Stimulated activated CD4-positive, alpha-beta T cell treated with anti-CD3 and anti-CD28 coated beads, TNF-alpha, amount 100 ng/mL, for 24 hours (primary cell): ENCODE results near the gene EPHB1.
"Not testable (repeated sequence)": the region's sequence is repeated elsewhere in the genome, so short reads cannot be mapped to it uniquely, and the experiment has no call there.

Experiments used
- DNase-seq, 3 experiments: peaks; one replicate each; pipeline ENCODE4 v3.0.0-alpha.2; 2020; ENCODE audit warnings: low read depth in 3 of 3

EPHB1 gene

GRCh38 chr3:134998855-134999254 lies 203.8 kb downstream of the EPHB1 start:
- DNase-seq, result no peak

- no peak for DNase-seq
Observed at GRCh38 chr3:135000465-135000864, 205.4 kb downstream of the EPHB1 start.

GRCh38 chr3:135005616-135006015 lies 210.6 kb downstream of the EPHB1 start:
- not testable (repeated sequence) for DNase-seq

GRCh38 chr3:135007607-135008006 lies 212.5 kb downstream of the EPHB1 start:
- no peak for DNase-seq

- DNase-seq, result no peak
Observed at GRCh38 chr3:135008326-135008725, 213.3 kb downstream of the EPHB1 start.

- no peak for DNase-seq
Observed at GRCh38 chr3:135009014-135009413, 214.0 kb downstream of the EPHB1 start.

- DNase-seq, result no peak
Observed at GRCh38 chr3:135012101-135012500, 217.0 kb downstream of the EPHB1 start.

GRCh38 chr3:135013206-135013605 lies 218.1 kb downstream of the EPHB1 start:
- DNase-seq, result no peak

GRCh38 chr3:135014566-135014965 lies 219.5 kb downstream of the EPHB1 start:
- no peak for DNase-seq

- DNase-seq, result no peak
Observed at GRCh38 chr3:135017003-135017893, 222.2 kb downstream of the EPHB1 start.

GRCh38 chr3:135018149-135018923 lies 223.3 kb downstream of the EPHB1 start:
- no peak for DNase-seq

- no peak for DNase-seq
Observed at GRCh38 chr3:135020181-135020580, 225.1 kb downstream of the EPHB1 start.

- DNase-seq, result no peak
Observed at GRCh38 chr3:135023996-135024658, 229.1 kb downstream of the EPHB1 start.

- not testable (repeated sequence) for DNase-seq
Observed at GRCh38 chr3:135030768-135031615, 235.9 kb downstream of the EPHB1 start.

GRCh38 chr3:135033737-135034136 lies 238.7 kb downstream of the EPHB1 start:
- no peak for DNase-seq

GRCh38 chr3:135034291-135034768 lies 239.3 kb downstream of the EPHB1 start:
- DNase-seq, result no peak

GRCh38 chr3:135034891-135035440 lies 239.9 kb downstream of the EPHB1 start:
- no peak for DNase-seq

GRCh38 chr3:135038186-135038585 lies 243.1 kb downstream of the EPHB1 start:
- DNase-seq, result no peak

GRCh38 chr3:135039536-135039935 lies 244.5 kb downstream of the EPHB1 start:
- DNase-seq, result not testable (repeated sequence)

- DNase-seq, result no peak
Observed at GRCh38 chr3:135040321-135041240, 245.5 kb downstream of the EPHB1 start.
